ENCODE data around the gene APOE. TPM values are rescaled to one million over a fixed set of nuclear protein-coding genes. Genes with fewer than 3 reads are reported as not detected.
"Not testable (repeated sequence)": the region's sequence is repeated elsewhere in the genome, so short reads cannot be mapped to it uniquely, and the experiment has no call there.

APOE gene
- total and polyA plus RNA-seq, 2 of the 13 experiments (the other 11 are each of a cell fraction or from before 2014, with no cell fraction given): 1,328 to 1,470 TPM

- 95% methylated on average over 3 of the region's 5 CpGs for WGBS (ENCODE audit: low lambda C conversion rate)
- ATAC-seq; H3K9me3 ChIP-seq (ENCODE audit: low read length); H3K9ac ChIP-seq (ENCODE audit: insufficient read depth, low read depth, low read length); in situ Hi-C loops (cut with HindIII; ENCODE audit: extremely low pct_ligation_motif_present, low pct_unique_long_range_greater_than_20kb); CTCF ChIA-PET (ENCODE audit: low intra/inter-chr PET ratio, low total read pairs); intact Hi-C loops (cut with micrococcal nuclease; ENCODE audit: unreplicated experiment); H3K4me3 ChIP-seq (replicated peaks in 1 of 3; ENCODE audit: insufficient read depth in 1 of 3, low read depth in 2 of 3, low read length in 3 of 3); H3K27ac ChIP-seq (ENCODE audit: extremely low read length, insufficient read depth, low read length); DNase-seq (ENCODE audit: low spot score); H3K4me2 ChIP-seq (ENCODE audit: low read depth, low read length); FAIRE-seq; H2AFZ ChIP-seq (ENCODE audit: low read length); POLR2A ChIA-PET; H4K20me1 ChIP-seq (ENCODE audit: insufficient read depth, low read length); BruUV-seq (replicated peaks); H3K27me3 ChIP-seq (ENCODE audit: control insufficient read depth in 1 of 2, insufficient read depth in 2 of 2, low read length in 2 of 2): not testable (repeated sequence)
- peaks cover 20% of the 10 kb centered on the region for H3K79me2 ChIP-seq (ENCODE audit: insufficient read depth, low read length)
- peaks cover 10 to 28% of the 10 kb centered on the region in 2 experiments for H3K36me3 ChIP-seq (replicated peaks in 1 of 2; ENCODE audit: control insufficient read depth in 1 of 2, insufficient read depth in 2 of 2, low read length in 2 of 2)
- H3K4me1 ChIP-seq (ENCODE audit: insufficient read depth, low read length): peaks cover 37% of the 10 kb centered on the region
These were observed 17.3 kb upstream of the APOE start for GRCh38 chr19:44888335-44888734.

- no peaks in the 10 kb centered on the region; a peak in 1 of 5 replicates for H3K27me3 ChIP-seq (ENCODE audit: control insufficient read depth in 1 of 2, insufficient read depth in 2 of 2, low read length in 2 of 2)
- H3K36me3 ChIP-seq (replicated peaks in 1 of 2; ENCODE audit: control insufficient read depth in 1 of 2, insufficient read depth in 2 of 2, low read length in 2 of 2): peaks cover 21 to 41% of the 10 kb centered on the region in 2 experiments
- no peak overlapping the region for H2AFZ ChIP-seq (ENCODE audit: low read length)
- H3K9ac ChIP-seq (ENCODE audit: insufficient read depth, low read depth, low read length): peak overlapping the region; percentile 75
- DNase-seq (ENCODE audit: low spot score) (peak; percentile 42), ATAC-seq (no peak), FAIRE-seq (peak; percentile 58)
- H3K9me3 ChIP-seq (ENCODE audit: low read length): no peaks in the 10 kb centered on the region
- intact Hi-C loops (cut with micrococcal nuclease; ENCODE audit: unreplicated experiment): loop anchor here (2.0 kb wide), 1 partner anchor 43 kb away; the partner anchor contains the start of gene NECTIN2
- H3K4me1 ChIP-seq (ENCODE audit: insufficient read depth, low read length): peaks cover 28% of the 10 kb centered on the region
- H3K4me3 ChIP-seq (replicated peaks in 1 of 3; ENCODE audit: insufficient read depth in 1 of 3, low read depth in 2 of 3, low read length in 3 of 3): peak overlapping the region; percentile 45 to 64 (median 48)
- in situ Hi-C loops (cut with HindIII; ENCODE audit: extremely low pct_ligation_motif_present, low pct_unique_long_range_greater_than_20kb): no loop called here
- no peaks in the 10 kb centered on the region for H4K20me1 ChIP-seq (ENCODE audit: insufficient read depth, low read length)
- peak overlapping the region; percentile 94 for H3K27ac ChIP-seq (ENCODE audit: extremely low read length, insufficient read depth, low read length)
- WGBS (ENCODE audit: low lambda C conversion rate): 28% methylated on average over 17 of the region's 17 CpGs
- POLR2A ChIA-PET: interaction anchor here (0.6 to 2.4 kb wide), 25 partner anchors 11 to 275 kb away, joined by 3 to 33 read pairs (median 7); partner anchors contain the start of genes APOC1, APOC2, APOE and CLASRP
- TSS peak; percentile 95 for BruUV-seq (replicated peaks)
- peaks cover 31% of the 10 kb centered on the region for H3K79me2 ChIP-seq (ENCODE audit: insufficient read depth, low read length)
- CTCF ChIA-PET (ENCODE audit: low intra/inter-chr PET ratio, low total read pairs): no interaction called here
- peak overlapping the region; percentile 87 for H3K4me2 ChIP-seq (ENCODE audit: low read depth, low read length)
- peak; percentile 72; the same call in 1 of the 2 replicates for TF ChIP-seq ZNF784 (CRISPR knock-in tag; IDR thresholded peaks at IDR 0.05; ENCODE audit: borderline replicate concordance)
- TF ChIP-seq HNF4G (IDR thresholded peaks at IDR 0.05; ENCODE audit: borderline replicate concordance, low read depth, low read length): peak; percentile 47; the same call in 1 of the 2 replicates
- TF ChIP-seq HNF4G (CRISPR knock-in tag; IDR thresholded peaks at IDR 0.05; ENCODE audit: borderline replicate concordance, low read depth): no peak
- TF ChIP-seq ZNF563 (CRISPR knock-in tag; IDR thresholded peaks at IDR 0.05): 0 out of 2 replicates have a peak, but pooled peaks have one; percentile 50
- no peak for TF ChIP-seq THAP9 (CRISPR knock-in tag; IDR thresholded peaks at IDR 0.05; ENCODE audit: borderline replicate concordance)
- no peak for TF ChIP-seq NFAT5 (CRISPR knock-in tag; IDR thresholded peaks at IDR 0.05)
- peak; percentile 44; the same call in 1 of the 2 replicates for TF ChIP-seq NFATC3 (CRISPR knock-in tag; IDR thresholded peaks at IDR 0.05)
These were observed 15.7 kb upstream of the APOE start for GRCh38 chr19:44889830-44890365.

All from HepG2 (cell line).